IMR-90 (cell line): ENCODE results near the gene OPN1SW. TPM values are rescaled to one million over a fixed set of nuclear protein-coding genes. Genes with fewer than 3 reads are reported as not detected.

Experiments
- ATAC-seq: fragments of 200-7000 bp; cut with Tn5 transposase; 2 replicates; pipeline ENCODE4 v1.9.1; 2020; ENCODE audit warnings: low read depth, mild to moderate bottlenecking, moderate library complexity
- BruUV-seq: library from RNA; stranded (reverse); fragments of 400-500 nt; replicated peaks from 2 replicates; lab custom pipeline; 2021; lab: Mats Ljungman, UMichigan
- CTCF ChIA-PET: fragments of 300-600 bp; formaldehyde crosslinking; extraction: SDS; loops from one replicate; lab custom pipeline; 2021; ENCODE audit warnings: antibody characterized with exemption; lab: Yijun Ruan, JAX
- POLR2A ChIA-PET: fragments of 300-600 bp; sonication (Branson Sonifier 250); formaldehyde crosslinking; loops from one replicate; lab custom pipeline; 2022; ENCODE audit warnings: antibody characterized with exemption; ENCODE audit not compliant: unreplicated experiment; lab: Charles Lee
- DNase-seq: peaks from one replicate; pipeline ENCODE4 v3.0.0; 2013
- H2AFZ ChIP-seq: replicated peaks from 2 replicates; pipeline ENCODE3; 2013; ENCODE audit warnings: low read length, mild to moderate bottlenecking; ENCODE audit not compliant: poor library complexity
- H2AK5ac ChIP-seq: 2 replicates; pipeline ENCODE4 v1.6.1; 2013; ENCODE audit warnings: low read depth, low read length, inconsistent platforms
- H2AK9ac ChIP-seq: replicated peaks from 2 replicates; pipeline ENCODE3; 2013; ENCODE audit warnings: mild to moderate bottlenecking, low read depth, low read length, moderate library complexity; ENCODE audit not compliant: poor library complexity
- H2BK120ac ChIP-seq: 2 replicates; pipeline ENCODE4 v1.6.1; 2013; ENCODE audit warnings: low read depth, low read length, inconsistent platforms
- H2BK15ac ChIP-seq: 3 replicates; pipeline ENCODE4 v1.6.1; 2013; ENCODE audit warnings: low read depth, low read length, inconsistent platforms
- H2BK20ac ChIP-seq: 2 replicates; pipeline ENCODE4 v1.6.1; 2013; ENCODE audit warnings: low read depth, mild to moderate bottlenecking, inconsistent platforms, low read length, moderate library complexity
- H2BK5ac ChIP-seq: 2 replicates; pipeline ENCODE4 v1.6.1; 2013; ENCODE audit warnings: mild to moderate bottlenecking, low read depth, low read length, inconsistent platforms; ENCODE audit not compliant: poor library complexity, severe bottlenecking
- H3K14ac ChIP-seq: replicated peaks from 2 replicates; pipeline ENCODE4 v1.6.1; 2013; ENCODE audit warnings: low read depth, low read length, inconsistent platforms
- H3K18ac ChIP-seq: 2 replicates; pipeline ENCODE4 v1.6.1; 2013; ENCODE audit warnings: low read depth, low read length, control low read depth
- H3K23ac ChIP-seq: 2 replicates; pipeline ENCODE4 v1.6.1; 2013; ENCODE audit warnings: low read depth, low read length, inconsistent platforms
- H3K27ac ChIP-seq: 2 replicates; pipeline ENCODE4 v1.5.1; 2013; ENCODE audit warnings: mild to moderate bottlenecking, control low read depth, low read length; ENCODE audit not compliant: insufficient read depth
- H3K27me3 ChIP-seq: 2 replicates; pipeline ENCODE4 v1.6.1; 2013; ENCODE audit warnings: low read length; ENCODE audit not compliant: control insufficient read depth, insufficient read depth
- H3K36me3 ChIP-seq: 2 replicates; pipeline ENCODE4 v1.6.1; 2013; ENCODE audit warnings: low read length, mixed read lengths; ENCODE audit not compliant: control insufficient read depth, insufficient read depth
- H3K4ac ChIP-seq: 2 replicates; pipeline ENCODE4 v1.6.1; 2013; ENCODE audit warnings: low read depth, low read length, inconsistent platforms
- H3K4me1 ChIP-seq: 2 replicates; pipeline ENCODE4 v1.6.1; 2013; ENCODE audit warnings: low read length, mixed read lengths; ENCODE audit not compliant: control insufficient read depth, insufficient read depth
- H3K4me2 ChIP-seq: 2 replicates; pipeline ENCODE4 v1.6.1; 2013; ENCODE audit warnings: low read depth, mild to moderate bottlenecking, control low read depth, low read length, moderate library complexity
- H3K4me3 ChIP-seq: 2 replicates; pipeline ENCODE4 v1.5.1; 2013; ENCODE audit warnings: low read depth, mild to moderate bottlenecking, control low read depth, low read length, moderate library complexity; ENCODE audit not compliant: insufficient read depth
- H3K56ac ChIP-seq: 2 replicates; pipeline ENCODE4 v1.6.1; 2013; ENCODE audit warnings: low read length, inconsistent platforms; ENCODE audit not compliant: insufficient read depth; ENCODE audit errors: extremely low read depth
- H3K79me1 ChIP-seq, 2 experiments: 2 replicates each; pipeline ENCODE4 v1.6.1; 2013; ENCODE audit warnings: low read length in 2 of 2, inconsistent platforms in 1 of 2, low read depth in 1 of 2
- H3K9ac ChIP-seq: 2 replicates; pipeline ENCODE4 v1.6.1; 2013; ENCODE audit warnings: low read depth, low read length, control low read depth
- H3K9me1 ChIP-seq: 2 replicates; pipeline ENCODE4 v1.6.1; 2013; ENCODE audit warnings: low read length, inconsistent platforms; ENCODE audit not compliant: insufficient read depth
- H3K9me3 ChIP-seq: 2 replicates; pipeline ENCODE4 v1.6.1; 2013; ENCODE audit warnings: low read length; ENCODE audit not compliant: control insufficient read depth, insufficient read depth
- H4K20me1 ChIP-seq: 2 replicates; pipeline ENCODE4 v1.6.1; 2013; ENCODE audit warnings: low read length, inconsistent platforms; ENCODE audit not compliant: insufficient read depth
- H4K5ac ChIP-seq: 2 replicates; pipeline ENCODE4 v1.6.1; 2013; ENCODE audit warnings: mild to moderate bottlenecking, low read depth, low read length, control low read depth
- H4K8ac ChIP-seq, 2 experiments: 2 replicates each; pipeline ENCODE4 v1.6.1; 2013; ENCODE audit warnings: low read depth in 2 of 2, low read length in 2 of 2, control low read depth in 1 of 2, inconsistent platforms in 1 of 2
- H4K91ac ChIP-seq: 2 replicates; pipeline ENCODE4 v1.6.1; 2013; ENCODE audit warnings: low read depth, low read length, inconsistent platforms; ENCODE audit not compliant: insufficient read depth
- CHD1 ChIP-seq: IDR thresholded peaks from 2 replicates; pipeline ENCODE4 v1.6.1; 2012; ENCODE audit warnings: low read depth, low read length, improper control_type of control experiment
- MXI1 ChIP-seq: IDR thresholded peaks from 2 replicates; pipeline ENCODE4 v1.6.1; 2012; ENCODE audit warnings: low read depth, mild to moderate bottlenecking, low read length, moderate library complexity, borderline replicate concordance
- RFX5 ChIP-seq: IDR thresholded peaks from 2 replicates; pipeline ENCODE4 v1.8.0; 2012; ENCODE audit warnings: low read depth, mild to moderate bottlenecking, low read length, moderate library complexity
- SMC3 ChIP-seq: fragments of 150-350 bp; IDR thresholded peaks from 2 replicates; pipeline ENCODE4 v1.6.1; 2016; ENCODE audit warnings: low read depth, mild to moderate bottlenecking, antibody characterized with exemption, low read length, moderate library complexity
- WGBS, 2 experiments: methylation state at CpG; one replicate each; pipeline versions ENCODE4 v1.1.5 to v1.1.7; 2013; ENCODE audit warnings: missing lambda C conversion rate in 2 of 2; ENCODE audit not compliant: insufficient read length in 1 of 2; ENCODE audit errors: extremely low coverage in 2 of 2; 5-methylcytosine and 5-hydroxymethylcytosine counted together
- dilution Hi-C: fragments of 300-500 bp; cut with HindIII; formaldehyde crosslinking; loops from one replicate; pipeline ENCODE4 v1.14.3; 2018; ENCODE audit warnings: low sequenced_read_pairs; ENCODE audit not compliant: unreplicated experiment
- in situ Hi-C: fragments of 300-500 bp; cut with MboI; formaldehyde crosslinking; loops from 3 replicates; pipeline ENCODE4 v1.14.3; 2019; ENCODE audit warnings: low sequenced_read_pairs, inconsistent platforms, mixed read lengths
- intact Hi-C: fragments of 100-400 bp; cut with micrococcal nuclease; formaldehyde crosslinking; loops from 2 replicates; pipeline ENCODE4 v1.10.0; 2022
- polyA plus RNA-seq, 3 experiments: library from polyadenylated mRNA; depleted of rRNA; stranded (reverse); fragments of >200 nt; gene quantifications; 2 replicates each; pipeline ENCODE4 v1.2.3, GENCODE V29; 2012; ENCODE audit warnings: low replicate concordance in 1 of 3
- total RNA-seq: library from RNA; depleted of rRNA; stranded (reverse); fragments of >200 nt; gene quantifications from 2 replicates; pipeline ENCODE4 v1.2.3, GENCODE V29; 2012
- TF ChIP-seq, protein P1 (sequence below): conservative IDR thresholded peaks from 2 replicates; pipeline ENCODE4 v1.5.1; 2012; ENCODE audit warnings: mild to moderate bottlenecking, low read depth, low read length, improper control_type of control experiment

Gene OPN1SW
- total and polyA plus RNA-seq, 2 of the 4 experiments (the other 2 are of a cell fraction), result not detected

- peak overlapping the region; percentile 35 for H2AK9ac ChIP-seq
- in situ Hi-C loops, result no loop called here
- H3K9me3 ChIP-seq, result no peaks in the 10 kb centered on the region
- peak overlapping the region; percentile 86 for H2BK5ac ChIP-seq
- peak overlapping the region; percentile 52 for H3K4me3 ChIP-seq
- peak overlapping the region; percentile 29; the same call in 2 of the 3 replicates for H2BK15ac ChIP-seq
- TSS peak; percentile 100 for BruUV-seq
- peak overlapping the region; percentile 83 for H3K27ac ChIP-seq
- peaks cover 13% of the 10 kb centered on the region; the same call in 1 of the 2 replicates for H3K9me1 ChIP-seq
- peak overlapping the region; percentile 45 for H2BK20ac ChIP-seq
- peak overlapping the region; percentile 77 for H2BK120ac ChIP-seq
- DNase-seq (no peak), ATAC-seq (peak; percentile 27)
- H3K56ac ChIP-seq, result peak overlapping the region; percentile 90
- H3K23ac ChIP-seq, result peak overlapping the region; percentile 77
- H4K5ac ChIP-seq, result peak overlapping the region; percentile 78
- peaks cover under 1% of the 10 kb centered on the region for H3K27me3 ChIP-seq
- peaks cover 0 to 10% of the 10 kb centered on the region in 2 experiments; a peak in 2 of 4 replicates for H3K79me1 ChIP-seq
- H4K91ac ChIP-seq, result peak overlapping the region; percentile 90
- TF ChIP-seq RFX5, result 0 out of 2 replicates have a peak, but pooled peaks have one; percentile 9
- 0 out of 2 replicates have a peak, but pooled peaks have one; percentile 55 for TF ChIP-seq CHD1
- TF ChIP-seq MXI1, result no peak
- TF ChIP-seq SMC3, result no peak
- TF ChIP-seq, protein P1, sequence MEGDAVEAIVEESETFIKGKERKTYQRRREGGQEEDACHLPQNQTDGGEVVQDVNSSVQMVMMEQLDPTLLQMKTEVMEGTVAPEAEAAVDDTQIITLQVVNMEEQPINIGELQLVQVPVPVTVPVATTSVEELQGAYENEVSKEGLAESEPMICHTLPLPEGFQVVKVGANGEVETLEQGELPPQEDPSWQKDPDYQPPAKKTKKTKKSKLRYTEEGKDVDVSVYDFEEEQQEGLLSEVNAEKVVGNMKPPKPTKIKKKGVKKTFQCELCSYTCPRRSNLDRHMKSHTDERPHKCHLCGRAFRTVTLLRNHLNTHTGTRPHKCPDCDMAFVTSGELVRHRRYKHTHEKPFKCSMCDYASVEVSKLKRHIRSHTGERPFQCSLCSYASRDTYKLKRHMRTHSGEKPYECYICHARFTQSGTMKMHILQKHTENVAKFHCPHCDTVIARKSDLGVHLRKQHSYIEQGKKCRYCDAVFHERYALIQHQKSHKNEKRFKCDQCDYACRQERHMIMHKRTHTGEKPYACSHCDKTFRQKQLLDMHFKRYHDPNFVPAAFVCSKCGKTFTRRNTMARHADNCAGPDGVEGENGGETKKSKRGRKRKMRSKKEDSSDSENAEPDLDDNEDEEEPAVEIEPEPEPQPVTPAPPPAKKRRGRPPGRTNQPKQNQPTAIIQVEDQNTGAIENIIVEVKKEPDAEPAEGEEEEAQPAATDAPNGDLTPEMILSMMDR, result no peak
- H3K9ac ChIP-seq, result peak overlapping the region; percentile 76
- intact Hi-C loops, result no loop called here
- peaks cover 6% of the 10 kb centered on the region for H3K4me1 ChIP-seq
- peaks cover 2% of the 10 kb centered on the region for H3K36me3 ChIP-seq
- H2AK5ac ChIP-seq, result peak overlapping the region; percentile 41
- peak overlapping the region; percentile 94 for H3K14ac ChIP-seq
- 2% methylated on average over 7 of the region's 8 CpGs; no CpG with 5 or more reads in 1 of the 2 experiments for WGBS, 2 experiments
- H4K20me1 ChIP-seq, result peaks cover 44% of the 10 kb centered on the region
- peak overlapping the region; percentile 82 for H3K4ac ChIP-seq
- ChIA-PET POLR2A (interaction anchor here (0.9 to 1.5 kb wide), 3 partner anchors 10 to 94 kb away, joined by 3 read pairs; no protein-coding TSS in a partner anchor), CTCF (interaction anchor here (1.1 to 1.4 kb wide), 2 partner anchors 10 to 25 kb away, joined by 3 read pairs; no protein-coding TSS in a partner anchor)
- dilution Hi-C loops, result no loop called here
- H3K18ac ChIP-seq, result peak overlapping the region; percentile 71
- H3K4me2 ChIP-seq, result peak overlapping the region; percentile 83
- peak overlapping the region; percentile 91 for H2AFZ ChIP-seq
- H4K8ac ChIP-seq, result peak overlapping the region; percentile 94 to 96
These were observed 37.0 kb downstream of the OPN1SW start for GRCh38 chr7:128738570-128739047.
